Measurements from ENCODE around the gene SURF2. TPM values are rescaled to one million over a fixed set of nuclear protein-coding genes. Genes with fewer than 3 reads are reported as not detected.
"Not testable (repeated sequence)": the region's sequence is repeated elsewhere in the genome, so short reads cannot be mapped to it uniquely, and the experiment has no call there.

SURF2 gene
- polyA plus RNA-seq, 1 of the 3 experiments (the other 2 are of a cell fraction) = 46.8 TPM

- H3K9me3 ChIP-seq; H3K27ac ChIP-seq (ENCODE audit: low read depth in 2 of 2, low read length in 1 of 2); DNase-seq; H3K27me3 ChIP-seq (ENCODE audit: insufficient read depth); H4K20me1 ChIP-seq (ENCODE audit: insufficient read depth); H3K4me1 ChIP-seq (ENCODE audit: control insufficient read depth in 1 of 2, insufficient read depth in 2 of 2, low read depth in 1 of 2, low read length in 1 of 2); H3K9ac ChIP-seq; H3K9me2 ChIP-seq; H3K79me2 ChIP-seq (ENCODE audit: insufficient read depth); H3F3A ChIP-seq (replicated peaks; ENCODE audit: insufficient read depth); CTCF ChIA-PET; H2AFZ ChIP-seq (ENCODE audit: low read depth); H3K36me3 ChIP-seq (replicated peaks in 1 of 2; ENCODE audit: control insufficient read depth in 1 of 2, insufficient read depth in 2 of 2, low read length in 1 of 2); H3K4me3 ChIP-seq (ENCODE audit: low read depth in 2 of 2, low read length in 1 of 2); POLR2A ChIA-PET; H3K4me2 ChIP-seq: not testable (repeated sequence)
- 23% methylated on average over 5 of the region's 13 CpGs for WGBS (ENCODE audit: low lambda C conversion rate)
These were observed 38.8 kb upstream of the SURF2 start for GRCh38 chr9:133317551-133317950.

- Histone ChIP-seq H2AFZ (ENCODE audit: low read depth) (no peak overlapping the region), H3K79me2 (ENCODE audit: insufficient read depth) (no peaks in the 10 kb centered on the region), H3K27ac (ENCODE audit: low read depth in 2 of 2, low read length in 1 of 2) (no peak overlapping the region), H3K36me3 (replicated peaks in 1 of 2; ENCODE audit: control insufficient read depth in 1 of 2, insufficient read depth in 2 of 2, low read length in 1 of 2) (no peaks in the 10 kb centered on the region), H3K4me2 (no peak overlapping the region), H3K4me1 (ENCODE audit: control insufficient read depth in 1 of 2, insufficient read depth in 2 of 2, low read depth in 1 of 2, low read length in 1 of 2) (no peaks in the 10 kb centered on the region), H3K27me3 (ENCODE audit: insufficient read depth) (no peaks in the 10 kb centered on the region), H3F3A (replicated peaks; ENCODE audit: insufficient read depth) (no peaks in the 10 kb centered on the region), H4K20me1 (ENCODE audit: insufficient read depth) (no peaks in the 10 kb centered on the region), H3K9me3 (no peaks in the 10 kb centered on the region), H3K9ac (no peak overlapping the region), H3K9me2 (no peaks in the 10 kb centered on the region), H3K4me3 (ENCODE audit: low read depth in 2 of 2, low read length in 1 of 2) (no peak overlapping the region)
- 64% methylated on average over 6 of the region's 13 CpGs for WGBS (ENCODE audit: low lambda C conversion rate)
- ChIA-PET POLR2A (no interaction called here), CTCF (interaction anchor here (1.4 to 3.3 kb wide), 2 partner anchors 9 to 24 kb away, joined by 3 to 15 read pairs; no protein-coding TSS in a partner anchor)
- no peak for DNase-seq
- TF ChIP-seq FOXJ3 (CRISPR knock-in tag; IDR thresholded peaks at IDR 0.05) = no peak
- no peak for TF ChIP-seq PBX3 (IDR thresholded peaks at IDR 0.05)
- TF ChIP-seq FOXM1 (IDR thresholded peaks at IDR 0.05; ENCODE audit: low read depth) = no peak
- no peak for TF ChIP-seq ELF1 (IDR thresholded peaks at IDR 0.05)
- TF ChIP-seq NFIC (IDR thresholded peaks at IDR 0.05; ENCODE audit: borderline replicate concordance) = no peak
- no peak for TF ChIP-seq GATA2 (CRISPR knock-in tag; IDR thresholded peaks at IDR 0.05)
- TF ChIP-seq CHD2 (IDR thresholded peaks at IDR 0.05; ENCODE audit: low read length, partially characterized antibody) = no peak
- no peak for TF ChIP-seq SIN3A (IDR thresholded peaks at IDR 0.05; ENCODE audit: borderline replicate concordance, low read depth, low read length)
- TF ChIP-seq NRF1 (IDR thresholded peaks at IDR 0.05; ENCODE audit: low read depth, low read length) = no peak
These were observed 35.9 kb upstream of the SURF2 start for GRCh38 chr9:133320421-133320881.

GRCh38 chr9:133321411-133321935, 34.9 kb upstream of the SURF2 start:
- no peak for DNase-seq
- POLR2A ChIA-PET = interaction anchor here (0.6 kb wide), 1 partner anchor 132 kb away, joined by 4 read pairs; no protein-coding TSS in a partner anchor
- no peak overlapping the region for H3K4me2 ChIP-seq
- no peaks in the 10 kb centered on the region for H3F3A ChIP-seq (replicated peaks; ENCODE audit: insufficient read depth)
- H3K4me3 ChIP-seq (ENCODE audit: low read depth in 2 of 2, low read length in 1 of 2) = no peak overlapping the region
- TF ChIP-seq PBX3 (IDR thresholded peaks at IDR 0.05) (no peak), FOXM1 (IDR thresholded peaks at IDR 0.05; ENCODE audit: low read depth) (no peak), GABPA (IDR thresholded peaks at IDR 0.05; ENCODE audit: low read depth) (no peak), IRF3 (IDR thresholded peaks at IDR 0.05; ENCODE audit: low read depth, low read length) (no peak), FOXJ3 (CRISPR knock-in tag; IDR thresholded peaks at IDR 0.05) (no peak), RAD21 (IDR thresholded peaks at IDR 0.05; ENCODE audit: low read length) (no peak), ZBTB33 (IDR thresholded peaks at IDR 0.05; ENCODE audit: borderline replicate concordance, low read depth) (no peak)
- WGBS (ENCODE audit: low lambda C conversion rate) = 81% methylated on average over 13 of the region's 13 CpGs
- CTCF ChIA-PET = interaction anchor here (0.8 to 3.3 kb wide), 2 partner anchors 8 to 133 kb away, joined by 3 to 15 read pairs; no protein-coding TSS in a partner anchor
- H4K20me1 ChIP-seq (ENCODE audit: insufficient read depth) = no peaks in the 10 kb centered on the region
- no peaks in the 10 kb centered on the region for H3K36me3 ChIP-seq (replicated peaks in 1 of 2; ENCODE audit: control insufficient read depth in 1 of 2, insufficient read depth in 2 of 2, low read length in 1 of 2)
- H3K27ac ChIP-seq (ENCODE audit: low read depth in 2 of 2, low read length in 1 of 2) = no peak overlapping the region
- H3K4me1 ChIP-seq (ENCODE audit: control insufficient read depth in 1 of 2, insufficient read depth in 2 of 2, low read depth in 1 of 2, low read length in 1 of 2) = no peaks in the 10 kb centered on the region
- H2AFZ ChIP-seq (ENCODE audit: low read depth) = no peak overlapping the region
- no peaks in the 10 kb centered on the region for H3K27me3 ChIP-seq (ENCODE audit: insufficient read depth)
- no peaks in the 10 kb centered on the region for H3K9me2 ChIP-seq
- no peaks in the 10 kb centered on the region for H3K9me3 ChIP-seq
- no peak overlapping the region for H3K9ac ChIP-seq
- H3K79me2 ChIP-seq (ENCODE audit: insufficient read depth) = no peaks in the 10 kb centered on the region
